Measurements from ENCODE around the gene PEAR1. TPM values are rescaled to one million over a fixed set of nuclear protein-coding genes. Genes with fewer than 3 reads are reported as not detected.

Gene PEAR1, protein sequence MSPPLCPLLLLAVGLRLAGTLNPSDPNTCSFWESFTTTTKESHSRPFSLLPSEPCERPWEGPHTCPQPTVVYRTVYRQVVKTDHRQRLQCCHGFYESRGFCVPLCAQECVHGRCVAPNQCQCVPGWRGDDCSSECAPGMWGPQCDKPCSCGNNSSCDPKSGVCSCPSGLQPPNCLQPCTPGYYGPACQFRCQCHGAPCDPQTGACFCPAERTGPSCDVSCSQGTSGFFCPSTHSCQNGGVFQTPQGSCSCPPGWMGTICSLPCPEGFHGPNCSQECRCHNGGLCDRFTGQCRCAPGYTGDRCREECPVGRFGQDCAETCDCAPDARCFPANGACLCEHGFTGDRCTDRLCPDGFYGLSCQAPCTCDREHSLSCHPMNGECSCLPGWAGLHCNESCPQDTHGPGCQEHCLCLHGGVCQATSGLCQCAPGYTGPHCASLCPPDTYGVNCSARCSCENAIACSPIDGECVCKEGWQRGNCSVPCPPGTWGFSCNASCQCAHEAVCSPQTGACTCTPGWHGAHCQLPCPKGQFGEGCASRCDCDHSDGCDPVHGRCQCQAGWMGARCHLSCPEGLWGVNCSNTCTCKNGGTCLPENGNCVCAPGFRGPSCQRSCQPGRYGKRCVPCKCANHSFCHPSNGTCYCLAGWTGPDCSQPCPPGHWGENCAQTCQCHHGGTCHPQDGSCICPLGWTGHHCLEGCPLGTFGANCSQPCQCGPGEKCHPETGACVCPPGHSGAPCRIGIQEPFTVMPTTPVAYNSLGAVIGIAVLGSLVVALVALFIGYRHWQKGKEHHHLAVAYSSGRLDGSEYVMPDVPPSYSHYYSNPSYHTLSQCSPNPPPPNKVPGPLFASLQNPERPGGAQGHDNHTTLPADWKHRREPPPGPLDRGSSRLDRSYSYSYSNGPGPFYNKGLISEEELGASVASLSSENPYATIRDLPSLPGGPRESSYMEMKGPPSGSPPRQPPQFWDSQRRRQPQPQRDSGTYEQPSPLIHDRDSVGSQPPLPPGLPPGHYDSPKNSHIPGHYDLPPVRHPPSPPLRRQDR
- 4.1 and 5.2 TPM in 2 replicates for total RNA-seq (2014; rRNA removed; shearing (Covaris generic))
- 6.4 and 7.3 TPM in 2 replicates for polyA plus RNA-seq (2015; cell fraction: cytosol; rRNA removed)
- 48.3 and 49.9 TPM in 2 replicates for polyA plus RNA-seq (2015; cell fraction: nucleus; rRNA removed)

DNA sequence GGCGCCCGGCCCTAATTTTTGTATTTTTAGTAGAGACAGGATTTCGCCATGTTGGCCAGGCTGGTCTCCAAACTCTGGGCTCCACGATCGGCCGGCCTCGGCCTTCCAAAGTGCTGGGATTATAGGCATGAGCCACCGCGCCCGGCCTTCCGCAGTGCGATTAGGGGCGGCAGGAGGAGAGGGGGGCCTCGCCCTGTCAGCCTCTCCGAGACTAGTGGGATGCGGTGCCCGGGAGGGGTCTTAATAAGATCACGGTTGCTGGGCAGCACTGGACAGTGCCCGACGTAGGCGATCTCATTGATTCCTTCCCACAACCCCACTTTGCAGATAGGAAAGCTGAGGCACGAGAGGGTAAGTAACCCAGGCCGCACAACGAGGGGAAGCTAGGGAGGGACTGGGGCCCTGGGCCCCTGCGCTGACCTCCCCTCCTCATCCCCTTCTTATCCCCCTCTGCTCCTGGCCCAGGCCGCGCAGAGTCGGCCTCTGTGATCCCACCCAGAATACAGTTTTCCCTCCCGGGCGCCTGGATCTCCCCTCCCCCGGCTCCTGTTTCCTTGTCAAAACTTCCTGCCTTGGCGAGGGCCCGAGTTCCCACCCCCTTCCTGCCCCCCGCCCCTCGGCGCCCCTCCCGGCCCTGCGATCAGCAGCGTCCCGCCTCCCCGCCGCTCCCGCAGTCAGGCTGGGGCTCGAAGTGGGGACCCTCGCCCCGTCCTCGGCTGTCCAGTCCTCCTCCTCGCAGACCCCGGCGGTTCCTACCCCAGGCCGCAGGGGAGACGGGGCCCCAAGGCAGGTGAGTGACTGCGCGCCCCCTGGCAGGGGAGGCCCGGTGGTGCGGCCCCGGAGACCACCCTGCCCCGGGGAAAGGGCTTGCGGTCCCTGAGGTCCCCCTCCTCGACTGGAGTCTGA, at the start of gene PEAR1:
TSS of gene PEAR1 (plus strand) at position 671 of the 906 bp plus-strand sequence. CDS start 10,209 bp downstream, outside the sequence.
- DNase-seq (ENCODE audit: low read depth): no peak

DNA sequence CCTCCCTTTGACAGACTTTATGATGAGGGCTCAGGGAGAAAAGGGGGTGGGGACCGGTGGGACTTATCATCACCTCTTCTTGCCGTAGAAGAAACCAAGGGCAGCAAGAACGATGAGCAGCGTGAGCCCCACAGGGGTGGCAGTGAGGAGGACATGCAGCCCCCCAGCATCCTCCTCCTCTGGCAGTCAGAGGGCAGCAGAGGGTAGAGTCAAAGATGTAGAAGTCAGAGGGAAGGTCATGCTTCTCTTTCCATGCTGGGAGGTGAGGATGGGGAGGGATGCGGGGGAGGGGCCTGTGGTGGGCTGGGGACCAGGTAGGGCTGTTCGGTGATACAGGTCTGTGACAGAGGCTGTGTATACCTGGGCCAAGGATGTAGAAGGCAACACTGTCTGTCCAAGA, 49.4 kb upstream of the PEAR1 start:
- DNase-seq (ENCODE audit: low read depth): no peak

GRCh38 chr1:156844638-156845037, 48.9 kb upstream of the PEAR1 start:
- DNase-seq (ENCODE audit: low read depth): no peak

GRCh38 chr1:156845055-156845952, 48.2 kb upstream of the PEAR1 start:
- no peak for DNase-seq (ENCODE audit: low read depth)

GRCh38 chr1:156845953-156846545, 47.5 kb upstream of the PEAR1 start:
- DNase-seq (ENCODE audit: low read depth): no peak

DNA sequence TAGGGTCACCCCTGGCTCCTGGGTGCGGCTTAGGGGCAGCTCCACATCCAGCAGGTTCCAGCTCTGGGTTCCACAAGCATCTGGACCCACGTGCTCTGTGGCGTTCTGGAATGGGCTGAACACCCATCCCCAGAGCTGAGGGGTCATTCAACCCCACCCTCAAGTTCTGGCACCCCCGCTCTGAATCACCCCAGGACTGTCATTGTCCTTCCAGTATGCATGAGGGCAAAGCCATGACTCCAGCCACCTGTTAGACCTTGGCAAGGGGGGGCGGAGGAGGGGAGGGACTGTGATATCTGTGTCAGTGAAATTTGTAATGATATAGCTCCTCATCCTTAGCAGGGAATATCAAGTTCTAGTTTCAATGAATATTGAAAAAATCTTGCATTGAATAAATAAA, 46.9 kb upstream of the PEAR1 start:
- no peak for DNase-seq (ENCODE audit: low read depth)

GRCh38 chr1:156847591-156848460, 45.7 kb upstream of the PEAR1 start:
- no peak for DNase-seq (ENCODE audit: low read depth)

- DNase-seq (ENCODE audit: low read depth): no peak
These were observed 44.9 kb upstream of the PEAR1 start for GRCh38 chr1:156848461-156849150.

DNA sequence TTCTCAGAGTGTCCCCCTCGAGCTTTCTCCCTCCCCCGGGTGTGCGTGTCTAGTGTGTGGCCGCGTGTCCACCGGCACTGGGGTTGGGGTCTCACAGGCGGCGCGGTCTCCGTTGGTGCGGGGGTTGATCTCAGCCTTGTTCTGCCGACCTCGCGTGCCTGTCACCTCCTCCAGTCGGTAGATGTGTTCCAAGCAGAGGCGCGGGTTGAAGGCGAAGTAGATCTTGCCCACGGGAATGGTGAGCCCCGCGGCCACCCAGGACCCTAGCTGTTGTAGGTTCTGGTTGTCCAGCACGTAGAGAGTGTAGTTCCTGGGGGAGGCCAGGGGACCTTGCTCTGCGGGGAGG, 44.4 kb upstream of the PEAR1 start:
- no peak for DNase-seq (ENCODE audit: low read depth)

DNA sequence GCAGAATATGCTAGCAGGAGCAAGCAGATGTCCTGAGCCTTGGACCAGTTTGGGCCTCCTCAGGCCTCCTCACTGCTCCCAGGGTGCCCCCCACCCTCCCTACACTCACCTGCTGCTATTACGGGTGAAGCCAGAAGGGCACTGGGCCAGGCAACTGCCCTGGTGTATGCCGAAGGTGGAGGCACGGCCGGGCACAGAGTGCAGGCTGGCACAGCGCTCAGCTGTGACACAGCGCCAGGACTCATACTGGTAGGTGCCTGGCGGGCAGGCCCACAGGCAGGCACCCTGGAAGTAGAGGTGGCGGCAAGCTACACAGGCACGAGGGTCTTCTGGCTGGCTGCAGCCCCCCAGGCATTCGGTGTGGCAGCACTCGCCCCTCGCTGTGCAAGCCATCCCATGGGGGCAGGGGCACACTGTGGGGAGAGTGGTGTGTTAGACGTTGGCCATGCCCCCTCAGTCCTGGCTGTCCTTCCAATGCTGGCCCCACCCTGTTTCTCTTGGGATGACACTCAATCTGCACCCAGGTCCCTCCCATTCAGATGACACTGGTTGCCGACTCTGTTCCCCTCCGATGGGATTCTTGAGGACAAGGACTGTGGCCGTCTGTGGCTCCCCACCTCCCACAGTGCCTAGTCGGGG, 41.6 kb upstream of the PEAR1 start:
- no peak for DNase-seq (ENCODE audit: low read depth)

GRCh38 chr1:156852418-156852874, 41.1 kb upstream of the PEAR1 start:
- no peak for DNase-seq (ENCODE audit: low read depth)

GRCh38 chr1:156853761-156854160, 39.8 kb upstream of the PEAR1 start:
- DNase-seq (ENCODE audit: low read depth): no peak

DNA sequence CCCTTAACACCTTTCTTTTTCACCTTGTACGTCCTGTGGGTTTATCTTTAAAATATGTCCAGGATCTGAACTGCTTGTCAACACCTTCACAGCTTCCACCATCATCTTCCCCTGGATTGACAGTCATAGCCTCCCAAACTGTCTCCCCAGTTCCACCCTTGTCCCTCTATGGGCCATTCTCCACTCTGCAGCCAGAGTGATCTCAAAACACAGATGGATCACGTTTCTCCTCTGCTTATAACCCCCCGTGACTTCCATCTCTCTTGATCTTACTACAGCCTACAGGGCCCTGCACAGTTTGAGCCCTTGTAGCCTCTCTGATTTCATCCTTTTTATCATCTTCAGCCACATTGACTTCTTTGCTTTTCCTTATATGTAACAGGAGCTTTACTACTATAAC, 38.9 kb upstream of the PEAR1 start:
- DNase-seq (ENCODE audit: low read depth): no peak

DNA sequence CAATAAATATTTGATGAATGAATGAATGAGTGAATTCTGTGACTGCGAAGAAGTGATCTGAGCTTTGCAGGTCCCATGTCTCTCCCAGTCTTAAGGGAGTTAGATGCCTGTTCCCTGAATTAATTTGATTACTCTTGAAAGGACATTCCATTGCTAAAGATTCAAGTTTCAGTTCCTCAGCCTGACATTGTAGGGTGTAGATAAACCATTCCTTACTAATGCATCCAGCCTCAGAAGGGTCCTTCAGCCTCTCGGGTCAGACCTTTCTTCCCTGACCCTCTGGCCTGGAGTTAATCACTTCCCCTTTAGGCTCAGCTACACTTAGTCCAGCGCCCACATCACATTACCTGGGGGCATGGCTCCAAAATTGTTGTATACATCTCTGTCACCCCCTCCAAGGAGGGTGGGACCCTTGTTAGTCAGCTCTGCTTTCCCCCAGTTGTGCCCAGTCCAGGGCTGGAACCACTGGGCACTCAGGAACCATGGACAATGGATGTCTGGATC, 37.2 kb upstream of the PEAR1 start:
- DNase-seq (ENCODE audit: low read depth): no peak

GRCh38 chr1:156857532-156857931, 36.0 kb upstream of the PEAR1 start:
- no peak for DNase-seq (ENCODE audit: low read depth)

DNA sequence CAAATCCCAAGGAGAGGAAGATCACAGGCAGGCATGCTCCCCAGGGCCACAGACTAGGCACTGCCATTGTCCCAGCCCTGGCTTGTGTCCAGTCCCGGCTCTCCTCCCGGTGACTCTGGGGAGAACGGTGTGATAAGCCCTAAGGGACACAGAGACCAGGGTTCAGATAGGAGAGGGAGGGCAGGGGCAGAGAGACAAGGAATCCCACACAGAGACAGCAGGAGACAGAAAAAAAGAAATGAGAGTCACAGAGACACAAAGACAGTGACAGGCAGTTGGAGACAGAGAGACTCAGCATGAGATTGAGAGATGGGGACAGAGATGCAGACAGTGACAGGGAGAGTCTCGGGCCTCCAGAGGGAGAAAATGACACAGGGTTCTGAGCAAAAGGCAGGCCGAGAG, 35.0 kb upstream of the PEAR1 start:
- no peak for DNase-seq (ENCODE audit: low read depth)

DNA sequence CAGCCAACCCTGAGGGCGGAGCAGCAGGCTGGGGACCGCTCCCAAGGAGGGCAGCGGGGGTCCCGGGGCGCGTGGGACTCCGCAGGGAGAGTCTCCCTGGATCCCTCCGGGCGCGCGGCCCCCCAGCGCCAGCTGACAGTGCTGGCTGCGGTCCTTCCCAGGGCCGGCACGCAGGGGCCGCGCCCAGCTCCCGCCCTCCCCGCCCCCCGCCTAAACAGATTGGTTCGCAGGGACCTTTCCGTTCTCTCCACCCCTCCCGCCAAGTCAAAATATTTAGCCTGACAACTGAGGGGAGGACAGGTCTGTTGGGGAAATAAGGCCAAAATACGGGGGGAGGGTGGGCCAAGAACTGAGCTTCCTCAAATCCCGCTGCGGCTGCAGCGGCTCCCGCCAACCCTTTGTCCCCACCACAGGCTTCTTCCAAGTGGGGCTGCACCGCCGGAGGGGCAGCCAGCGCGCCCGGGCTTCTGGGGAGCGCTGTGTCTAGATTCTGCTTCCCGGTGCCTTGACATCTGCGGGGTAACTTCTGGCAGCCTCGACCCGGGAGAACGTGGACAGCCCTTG, 34.5 kb upstream of the PEAR1 start, which contains the start of gene INSRR:
TSS of gene INSRR (minus strand) at position 159 of the 564 bp plus-strand sequence. CDS start 496 bp downstream, outside the sequence.
- DNase-seq (ENCODE audit: low read depth): no peak
